Dedifferentiated amniotic fluid mesenchymal stem cell (primary cell): ENCODE data around the gene PLAAT3.
"Not testable (repeated sequence)": the region's sequence is repeated elsewhere in the genome, so short reads cannot be mapped to it uniquely, and the experiment has no call there.

Experiments
- DNase-seq: peaks from one replicate; pipeline ENCODE4 v3.0.0-alpha.2; 2016; ENCODE audit errors: extremely low spot score

The PLAAT3 gene

DNA sequence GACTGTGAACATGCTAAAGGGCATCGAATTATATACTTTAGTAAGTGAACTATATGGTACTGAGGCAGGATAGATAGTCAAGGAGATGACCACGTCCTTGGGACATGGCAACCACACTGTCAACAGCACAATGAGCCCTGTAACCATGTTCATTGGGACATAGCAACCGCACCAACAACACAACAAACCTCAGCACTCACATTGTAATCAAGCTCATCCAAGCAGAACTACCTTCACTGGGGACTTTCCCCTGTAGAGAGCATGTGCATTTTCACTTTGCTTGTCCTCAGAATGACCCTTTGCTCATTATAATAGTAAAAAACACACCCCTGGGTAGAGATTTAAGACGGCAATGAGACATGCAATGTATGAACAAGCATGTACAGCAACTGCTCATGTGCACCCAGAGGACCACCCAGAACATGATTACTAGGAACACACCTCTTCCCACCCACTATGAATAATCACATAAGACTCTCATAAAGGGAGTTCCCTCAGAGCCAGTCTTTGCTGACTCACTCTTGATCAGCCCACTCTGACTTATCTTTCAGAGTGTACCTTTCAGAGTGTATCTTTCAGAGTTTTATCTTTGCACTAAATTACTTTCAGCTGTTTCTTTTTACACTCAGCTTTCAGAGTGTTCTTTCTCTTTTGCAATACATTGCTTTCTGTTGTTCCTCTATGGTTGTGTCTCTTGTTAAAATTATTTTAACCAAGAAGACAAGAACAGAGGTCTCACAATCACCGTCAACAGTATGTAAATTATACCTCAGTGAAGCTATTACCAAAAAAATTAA, 47.0 kb downstream of the PLAAT3 start:
- peak; percentile 70 for DNase-seq

DNA sequence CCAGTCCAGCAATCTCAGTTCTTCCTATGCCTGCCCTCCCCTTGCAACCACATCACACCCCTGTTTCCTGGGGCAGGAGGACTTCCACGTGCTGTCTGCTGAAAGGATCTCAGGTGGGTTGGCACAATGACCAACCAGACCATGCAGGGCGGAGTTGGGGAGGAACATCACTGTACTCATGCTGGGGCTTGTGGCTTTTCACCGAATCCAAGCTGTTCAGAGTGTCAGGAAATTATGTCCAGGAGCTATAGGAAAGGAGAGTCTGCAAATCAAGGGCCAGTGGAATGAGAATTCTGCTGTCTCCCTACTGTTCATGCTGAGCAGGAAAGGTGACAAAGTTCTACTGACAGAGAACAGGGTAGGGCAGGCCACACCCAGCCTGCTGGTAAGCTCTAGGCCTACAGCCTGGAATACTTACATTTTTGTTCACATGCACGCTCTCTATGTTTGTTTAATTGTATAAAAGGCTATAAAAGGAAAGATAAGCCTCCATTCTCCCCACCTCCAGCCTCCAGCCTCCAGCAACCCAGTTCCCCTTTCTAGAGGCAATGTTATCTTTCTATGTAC, 49.4 kb downstream of the PLAAT3 start:
- DNase-seq: no peak

DNA sequence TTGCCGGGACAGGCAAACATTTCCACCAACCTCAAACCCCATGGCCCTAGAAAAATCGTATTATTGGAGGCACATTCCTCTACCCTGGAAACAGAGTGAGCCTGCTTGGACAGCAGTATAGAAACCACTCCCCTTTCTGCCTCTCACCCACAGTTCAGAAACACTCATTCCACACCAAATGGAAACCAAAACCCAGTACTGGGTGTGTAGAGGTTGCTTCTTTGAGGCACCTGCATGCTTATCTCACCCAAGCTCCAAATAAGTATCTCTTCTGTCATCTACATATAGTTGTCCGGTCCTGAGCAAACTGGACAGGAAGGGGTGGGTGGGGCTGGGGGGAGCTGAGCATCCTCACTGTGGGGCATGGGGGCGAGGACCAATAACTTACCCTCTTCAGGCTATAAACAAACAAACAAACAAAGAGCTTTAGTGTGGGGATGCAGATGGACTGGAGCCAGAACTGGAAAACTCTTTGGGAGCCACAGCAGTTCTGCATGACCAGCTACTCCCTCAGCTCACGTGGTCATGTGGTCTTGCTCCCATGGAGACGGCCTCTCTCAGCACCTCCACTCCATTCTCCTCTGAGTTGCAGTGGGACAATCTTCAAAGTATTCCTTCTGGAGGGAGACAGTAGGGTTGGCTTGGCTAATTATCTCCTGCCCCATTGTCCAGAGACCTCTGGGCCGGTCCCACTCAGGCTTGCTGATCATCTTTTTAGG, 50.0 kb downstream of the PLAAT3 start:
- DNase-seq: no peak

DNA sequence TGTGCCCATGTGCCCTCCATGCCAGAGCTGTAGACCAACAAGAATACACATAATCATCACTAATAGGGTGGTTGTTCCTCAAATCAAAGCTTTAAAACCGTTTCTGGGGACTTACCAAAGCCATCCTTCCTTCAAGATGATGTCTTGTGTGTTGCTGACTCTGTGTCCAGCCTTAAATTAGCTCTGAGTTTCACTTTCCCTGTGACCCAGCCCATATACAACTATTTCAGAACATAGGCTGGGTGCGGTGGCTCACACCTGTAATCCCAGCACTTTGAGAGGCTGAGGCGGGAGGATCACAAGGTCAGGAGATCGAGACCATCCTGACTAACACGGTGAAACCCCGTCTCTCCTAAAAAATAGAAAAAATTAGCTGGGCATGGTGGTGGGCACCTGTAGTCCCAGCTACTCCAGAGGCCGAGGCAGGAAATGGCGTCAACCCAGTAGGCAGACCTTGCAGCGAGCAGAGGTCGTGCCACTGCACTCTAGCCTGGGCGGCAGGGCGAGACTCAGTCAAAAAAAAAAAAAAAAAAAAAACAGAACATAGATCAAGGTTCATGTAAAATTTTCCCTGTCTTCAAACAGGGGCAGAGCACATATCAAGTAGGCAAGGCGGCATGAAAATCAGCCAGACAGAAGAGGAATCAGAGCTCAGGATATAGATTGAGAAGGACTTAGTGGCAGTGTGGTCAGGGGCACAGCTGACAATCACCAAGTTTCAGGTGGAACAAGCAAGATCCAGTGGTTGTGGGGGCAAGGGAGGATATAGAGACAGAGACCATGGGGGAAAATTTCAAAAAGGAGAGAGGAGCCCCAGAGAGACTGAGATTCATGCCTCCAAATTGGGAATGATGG, 50.8 kb downstream of the PLAAT3 start, which contains the start of gene PLAAT2:
PLAAT2 (minus strand) TSS at position 179 of the 855 bp plus-strand sequence; CDS start at position 124, 55 bp downstream.
- DNase-seq: no peak

DNA sequence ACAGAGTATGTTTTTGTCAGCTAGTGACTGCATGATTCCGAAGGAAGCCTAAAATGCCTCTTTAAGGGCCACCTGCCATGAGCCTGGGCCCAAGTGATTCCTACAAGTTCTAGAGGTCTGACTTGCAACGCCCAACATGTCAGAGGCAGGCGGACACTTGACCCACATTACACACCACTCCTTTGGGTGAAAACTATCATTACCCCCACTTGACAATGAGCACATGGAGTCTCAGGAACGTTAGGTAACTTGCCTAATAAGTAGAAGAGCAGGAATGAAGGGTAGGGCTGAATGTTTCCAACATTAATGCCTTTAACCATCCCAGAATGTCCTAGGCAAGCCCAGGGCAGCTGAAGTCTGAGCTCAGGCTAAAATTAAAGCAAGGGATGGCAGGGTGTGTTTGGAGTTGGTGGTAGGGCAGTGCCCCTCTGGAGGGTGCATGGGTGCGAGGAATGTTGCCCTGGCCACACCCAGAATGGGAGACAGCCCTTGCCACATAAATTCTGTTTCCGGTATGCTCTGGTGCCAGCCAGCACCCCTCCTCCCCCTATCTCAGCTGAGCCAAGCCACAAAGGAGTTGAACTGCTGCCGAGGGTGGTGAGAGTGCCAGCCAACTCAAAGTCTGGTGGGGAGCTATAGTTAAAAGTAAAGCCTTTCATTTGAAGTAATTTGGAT, 53.6 kb downstream of the PLAAT3 start:
- DNase-seq: no peak

DNA sequence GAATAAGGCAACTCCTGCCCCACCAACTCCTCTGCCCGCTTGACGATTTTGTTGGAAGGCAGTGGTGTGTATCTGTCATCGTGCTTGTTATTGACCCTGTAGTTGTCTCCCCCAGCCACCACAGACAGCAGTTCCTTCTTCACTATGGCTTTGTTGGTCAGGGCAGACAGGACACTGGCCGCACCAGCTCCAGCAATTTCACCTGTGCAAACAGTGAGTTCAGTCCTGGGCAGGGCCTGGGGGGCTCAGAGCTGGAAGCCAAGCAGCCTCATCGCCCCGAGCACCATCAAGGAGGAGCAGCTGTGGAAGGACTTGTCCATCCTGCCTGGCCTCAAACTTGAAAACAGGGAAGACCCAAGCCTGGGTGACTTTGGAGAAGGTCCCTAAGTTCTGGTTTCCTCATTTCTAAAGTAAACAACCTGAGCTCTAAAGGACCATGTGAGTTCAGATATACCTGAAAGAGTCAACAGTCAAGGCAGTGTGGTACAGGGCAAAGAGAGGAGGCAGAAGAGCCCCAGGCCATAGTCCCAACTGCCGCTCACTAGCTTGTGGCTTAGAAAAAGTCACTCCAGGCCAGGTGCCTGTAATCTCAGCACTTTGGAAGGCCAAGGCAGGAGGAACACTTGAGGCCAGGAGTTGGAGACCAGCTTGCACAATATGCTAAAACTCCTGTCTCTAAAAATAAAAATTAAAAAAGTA, 55.6 kb downstream of the PLAAT3 start:
- no peak for DNase-seq

DNA sequence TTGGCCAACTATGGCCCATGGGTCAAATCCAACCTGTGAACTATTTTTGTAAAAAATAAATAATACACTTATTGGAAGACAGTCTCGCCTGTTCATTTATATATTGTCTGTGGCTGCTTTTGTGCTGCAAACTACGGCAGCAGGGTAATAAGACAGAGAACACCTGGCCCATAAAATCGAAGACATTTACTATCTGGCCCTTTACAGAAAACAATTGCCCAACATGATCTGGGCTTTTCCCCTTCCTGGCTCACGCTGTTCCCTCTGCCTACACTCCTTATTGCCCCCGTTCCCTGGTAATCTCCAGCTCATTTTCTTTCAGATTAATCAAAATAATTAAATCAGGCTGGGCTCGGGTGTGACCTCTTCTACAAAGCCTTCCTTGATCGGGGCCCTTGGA, 56.7 kb downstream of the PLAAT3 start:
- no peak for DNase-seq

DNA sequence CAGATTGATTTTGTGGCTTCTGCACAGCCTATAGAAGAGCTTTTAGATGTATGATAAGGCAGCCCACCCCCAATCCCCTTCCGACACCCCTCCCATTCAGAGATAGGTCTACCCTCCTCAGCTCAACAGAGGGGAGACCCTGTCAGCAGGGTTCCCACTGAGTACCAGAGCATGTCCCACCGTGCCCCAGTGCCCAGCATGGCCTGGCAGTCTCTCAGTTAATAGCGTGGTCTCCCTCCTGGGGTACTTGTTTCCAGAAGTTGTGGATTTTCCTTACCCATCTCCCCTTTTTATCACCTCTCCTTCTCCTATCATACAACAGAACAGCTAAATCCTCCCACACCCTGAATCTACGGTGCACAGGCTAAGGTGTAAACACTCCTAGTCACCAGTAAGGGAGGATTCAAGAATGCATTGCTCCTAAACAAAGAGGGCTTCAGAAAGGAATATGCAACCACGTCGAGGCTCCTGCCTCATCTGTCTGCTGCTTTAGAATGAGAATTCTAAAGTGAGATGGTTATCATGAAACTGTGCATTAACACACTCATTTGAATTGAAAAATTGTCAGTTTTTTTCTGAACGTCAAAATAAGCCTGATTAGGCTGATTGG, 57.7 kb downstream of the PLAAT3 start:
- no peak for DNase-seq

DNA sequence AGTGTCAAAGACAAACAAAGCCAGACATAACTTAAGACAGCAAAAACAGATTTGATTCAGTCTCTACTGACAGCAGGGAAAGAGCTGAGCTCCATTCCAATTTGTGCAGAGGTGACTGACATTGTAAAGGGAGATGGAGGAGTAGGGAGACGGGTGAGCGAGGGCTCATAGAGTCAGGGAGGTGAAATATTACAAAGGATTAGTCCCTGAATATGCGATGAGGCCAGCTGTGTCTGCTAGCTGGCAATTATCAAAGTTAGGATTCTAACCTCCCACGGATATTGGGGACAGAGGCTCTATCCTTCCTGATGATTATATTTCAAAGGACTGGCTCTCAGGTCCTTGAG, 59.4 kb downstream of the PLAAT3 start:
- DNase-seq: no peak

DNA sequence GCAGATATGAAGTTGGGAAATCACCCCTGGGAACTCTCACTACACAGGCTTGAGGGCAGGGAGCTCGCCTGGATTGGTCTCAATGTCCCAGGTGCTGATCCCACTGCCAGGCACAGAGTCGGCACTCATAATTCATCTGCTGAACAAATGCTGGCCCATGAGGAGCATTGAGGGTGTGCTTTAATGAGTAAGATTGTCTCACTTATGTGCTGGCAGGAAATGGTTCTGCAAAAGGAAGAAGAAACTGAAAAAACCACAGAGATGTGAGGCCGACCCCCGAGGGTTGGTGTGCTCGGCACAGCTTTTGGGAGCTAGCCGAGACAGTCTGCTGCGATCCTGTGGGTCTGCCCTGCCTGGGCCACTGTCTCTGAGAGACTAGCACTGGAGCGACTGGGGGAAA, 60.5 kb downstream of the PLAAT3 start:
- DNase-seq: no peak

DNA sequence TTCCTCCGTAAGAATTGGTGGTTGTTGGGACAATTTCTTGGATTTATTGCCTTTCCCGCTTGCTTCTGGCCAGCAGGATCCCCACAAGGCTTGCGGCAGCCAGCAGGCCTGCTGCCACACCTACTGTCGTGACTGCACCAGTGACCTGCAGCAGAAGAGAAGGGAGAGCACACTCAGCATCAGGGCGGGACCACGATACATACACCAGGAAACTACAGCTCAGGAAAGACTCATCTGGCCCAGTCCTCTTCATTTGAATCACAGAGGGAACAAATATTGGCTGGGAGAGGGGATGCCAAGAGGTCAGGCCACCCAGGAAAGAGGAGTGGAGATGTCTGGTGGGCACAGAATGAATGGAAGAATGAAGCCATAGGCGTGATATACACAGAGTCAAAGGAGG, 61.3 kb downstream of the PLAAT3 start:
- no peak for DNase-seq

DNA sequence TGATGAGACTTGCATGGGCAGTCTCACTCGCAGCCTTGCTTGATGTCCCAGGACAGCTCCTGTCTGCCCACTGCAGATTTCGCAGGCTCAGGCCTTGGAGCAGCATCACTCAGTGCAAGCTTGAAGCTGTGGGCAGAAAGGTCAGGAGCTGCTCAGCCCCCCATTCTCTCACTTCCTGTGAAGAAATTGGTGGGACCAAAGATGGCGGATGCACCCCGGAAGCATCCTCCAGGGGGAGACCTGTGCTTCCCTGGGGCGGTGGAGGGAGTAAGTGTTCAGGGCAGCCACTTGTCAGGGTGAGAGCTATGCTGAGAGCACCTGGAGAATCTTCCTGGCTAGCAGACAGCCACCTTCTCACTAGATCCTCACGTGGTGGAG, 62.4 kb downstream of the PLAAT3 start:
- DNase-seq: no peak

DNA sequence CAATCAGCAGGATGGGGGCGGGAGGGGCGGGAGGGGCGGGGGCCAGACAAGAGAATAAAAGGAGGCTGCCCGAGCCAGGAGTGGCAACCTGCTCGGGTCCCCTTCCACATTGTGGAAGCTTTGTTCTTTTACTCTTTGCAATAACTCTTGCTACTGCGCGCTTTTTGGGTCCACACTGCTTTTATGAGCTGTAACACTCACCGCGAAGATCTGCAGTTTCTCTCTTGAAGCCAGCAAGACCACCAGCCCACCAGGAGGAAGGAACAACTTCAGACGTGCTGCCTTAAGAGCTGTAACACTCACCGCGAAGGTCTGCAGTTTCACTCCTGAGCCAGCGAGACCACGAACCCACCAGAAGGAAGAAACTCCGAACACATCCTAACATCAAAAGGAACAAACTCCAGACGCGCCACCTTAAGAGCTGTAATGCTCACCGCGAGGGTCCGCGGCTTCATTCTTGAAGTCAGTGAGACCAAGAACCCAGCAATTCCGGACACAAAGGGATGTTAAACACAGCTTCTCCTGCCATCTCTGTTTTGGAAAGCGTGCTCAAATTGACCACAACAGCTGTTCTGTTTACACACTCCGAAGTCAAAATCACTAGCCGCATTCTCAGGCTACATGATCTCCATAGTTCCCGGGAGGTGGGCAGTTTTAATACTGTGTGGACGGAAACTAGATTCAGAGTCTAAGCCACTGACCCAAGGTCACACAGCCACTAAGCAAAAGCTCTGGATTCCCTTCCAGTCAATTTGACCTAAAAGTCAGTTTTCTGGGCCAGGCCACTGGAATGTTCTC, 62.9 kb downstream of the PLAAT3 start:
- DNase-seq: no peak

DNA sequence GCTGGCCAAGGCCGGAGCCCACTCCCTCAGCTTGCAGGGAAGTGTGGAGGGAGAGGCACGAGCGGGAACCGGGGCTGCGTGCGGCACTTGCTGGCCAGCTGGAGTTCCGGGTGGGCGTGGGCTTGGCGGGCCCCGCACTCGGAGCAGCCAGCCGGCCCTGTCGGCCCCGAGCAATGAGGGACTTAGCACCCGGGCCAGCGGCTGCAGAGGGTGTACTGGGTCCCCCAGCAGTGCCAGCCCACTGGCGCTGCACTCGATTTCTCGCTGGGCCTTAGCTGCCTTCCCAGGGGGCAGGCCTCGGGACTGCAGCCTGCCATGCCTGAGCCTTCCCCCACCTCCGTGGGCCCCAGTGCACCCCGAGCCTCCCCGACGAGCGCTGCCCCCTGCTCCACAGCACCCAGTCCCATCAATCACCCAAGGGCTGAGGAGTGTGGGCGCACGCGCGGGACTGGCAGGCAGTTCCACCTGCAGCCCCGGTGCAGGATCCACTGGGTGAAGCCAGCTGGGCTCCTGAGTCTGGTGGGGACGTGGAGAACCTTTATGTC, 64.0 kb downstream of the PLAAT3 start:
- not testable (repeated sequence) for DNase-seq

DNA sequence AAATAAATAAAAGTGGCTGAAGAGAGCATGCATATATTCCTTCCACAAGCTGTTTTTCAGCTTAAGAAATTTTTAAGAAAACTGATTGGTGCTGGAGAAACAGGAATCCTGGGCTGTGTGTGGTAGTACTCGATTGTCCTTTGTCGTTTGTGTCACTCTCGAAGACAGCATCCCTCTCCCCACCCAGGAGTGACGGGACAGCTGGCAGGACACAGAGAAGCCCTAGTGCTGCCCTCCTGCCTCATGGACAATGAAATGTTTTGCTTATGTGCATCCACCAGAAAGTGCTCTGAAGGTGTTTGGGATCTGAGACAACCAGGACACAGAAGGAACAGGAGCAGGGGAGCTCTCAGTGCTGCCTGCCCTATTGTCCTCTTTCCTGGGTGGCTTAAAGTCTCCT, 64.8 kb downstream of the PLAAT3 start:
- no peak for DNase-seq

DNA sequence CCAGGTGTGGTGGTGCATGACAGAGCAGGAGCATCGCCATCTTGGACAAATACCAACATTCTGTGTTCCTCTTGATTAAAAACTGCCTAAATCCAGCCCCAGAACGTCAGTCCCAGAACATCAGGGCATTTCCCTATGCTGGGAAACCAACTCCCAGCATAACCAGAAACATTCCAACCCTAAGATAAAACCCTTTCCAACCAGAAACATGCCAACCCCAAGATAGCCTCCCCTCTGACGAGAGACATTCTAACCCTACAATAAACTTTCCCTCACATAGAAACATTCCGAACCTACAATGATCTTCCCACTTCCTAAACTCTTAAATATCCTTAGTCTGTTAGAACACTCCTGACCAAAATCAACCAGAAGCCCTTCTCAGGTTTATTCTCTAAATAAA, 66.1 kb downstream of the PLAAT3 start:
- DNase-seq: no peak

DNA sequence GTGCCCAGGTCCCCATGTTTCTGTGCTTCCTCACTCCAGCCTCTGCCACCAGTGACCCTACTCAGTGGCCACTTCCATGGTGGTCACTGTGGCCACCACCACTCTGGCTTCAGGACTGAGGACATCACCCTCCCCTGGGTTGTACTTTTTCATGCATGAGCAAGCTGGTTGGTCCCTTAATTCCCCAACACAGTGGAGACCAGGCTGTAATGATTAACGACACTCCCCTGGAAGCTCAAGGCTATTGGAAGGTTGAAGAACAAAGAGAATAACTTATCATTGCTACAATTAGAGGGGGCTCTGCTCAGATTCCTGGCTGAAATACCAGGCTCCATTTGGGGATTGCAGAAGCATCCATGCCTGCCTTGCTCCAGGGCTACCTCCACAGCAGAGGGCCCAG, 67.2 kb downstream of the PLAAT3 start:
- no peak for DNase-seq

DNA sequence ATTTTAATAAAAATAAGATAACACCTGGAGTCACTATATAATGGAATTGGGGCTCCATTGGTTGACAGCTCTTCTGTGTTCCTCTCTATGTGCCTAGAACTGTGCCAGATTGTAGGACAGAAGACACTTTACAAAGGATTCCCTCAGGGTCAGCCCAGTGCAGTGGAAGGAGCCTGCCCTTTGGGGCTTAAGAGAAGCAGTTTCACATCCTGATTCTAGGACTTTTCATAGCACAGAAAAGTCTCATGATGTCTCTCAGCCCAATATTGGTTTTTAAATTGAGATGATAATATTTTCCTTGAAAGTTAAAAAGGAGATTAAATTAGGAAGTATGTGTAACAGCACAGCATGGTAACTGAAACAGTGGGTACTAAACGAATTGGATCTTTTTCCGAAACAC, 70.5 kb downstream of the PLAAT3 start:
- no peak for DNase-seq

DNA sequence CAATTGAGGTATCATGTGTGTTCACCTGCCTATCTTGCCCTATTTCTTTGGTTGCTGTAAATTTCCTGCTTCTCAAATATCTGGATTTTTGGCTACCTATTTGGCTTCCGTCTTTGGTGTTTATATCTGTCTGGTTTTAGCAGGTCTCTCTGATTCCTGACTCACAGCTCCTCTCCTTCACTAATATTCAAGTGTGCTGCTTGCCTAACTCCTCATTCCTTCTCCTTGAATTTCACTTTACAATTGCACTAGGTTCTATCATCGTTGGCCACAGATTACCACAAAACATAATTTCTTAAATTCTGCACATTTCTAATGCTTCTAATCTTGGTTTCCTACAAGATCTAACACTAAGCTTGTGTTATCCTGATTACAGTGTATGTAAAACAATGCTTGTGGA, 71.7 kb downstream of the PLAAT3 start:
- not testable (repeated sequence) for DNase-seq
